OCI-LY7 (cell line): Measurements from ENCODE around the gene SFXN5.

ENCODE experiments used
- EZH2phosphoT487 ChIP-seq: fragments of 200-600 bp; sonication (generic); IDR thresholded peaks from 2 replicates; pipeline ENCODE4 v1.6.1; 2018; ENCODE audit warnings: low read depth, borderline replicate concordance, mild to moderate bottlenecking, mixed run types, antibody characterized with exemption, low read length, moderate library complexity, mixed read lengths
- TF ChIP-seq, protein P1 (sequence below): fragments of 200-600 bp; sonication (generic); conservative IDR thresholded peaks from 2 replicates; pipeline ENCODE4 v1.5.1; 2014; ENCODE audit warnings: mild to moderate bottlenecking, antibody characterized with exemption, low read length, moderate library complexity, mixed read lengths

DNA sequence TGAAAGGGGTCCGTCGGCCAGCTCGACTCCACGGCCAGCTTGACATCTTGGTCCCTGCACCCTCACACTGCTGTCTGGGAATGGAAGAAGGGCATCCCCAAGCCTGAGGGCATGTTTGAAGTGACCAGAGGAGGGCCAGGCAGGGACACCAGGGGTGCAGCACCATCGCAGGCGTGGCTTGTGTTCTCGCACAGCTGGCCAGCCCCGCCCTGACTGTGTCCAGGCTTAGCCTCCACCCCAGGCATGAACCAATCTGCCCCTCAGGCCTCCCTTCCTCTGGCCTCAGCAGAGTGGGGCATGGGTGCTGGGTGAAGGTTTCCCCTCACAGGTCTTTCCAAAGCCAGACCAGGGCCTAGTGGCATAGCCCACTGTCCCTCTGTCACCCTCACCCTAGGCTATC lies 129.2 kb downstream of the SFXN5 start:
- TF ChIP-seq, protein P1, sequence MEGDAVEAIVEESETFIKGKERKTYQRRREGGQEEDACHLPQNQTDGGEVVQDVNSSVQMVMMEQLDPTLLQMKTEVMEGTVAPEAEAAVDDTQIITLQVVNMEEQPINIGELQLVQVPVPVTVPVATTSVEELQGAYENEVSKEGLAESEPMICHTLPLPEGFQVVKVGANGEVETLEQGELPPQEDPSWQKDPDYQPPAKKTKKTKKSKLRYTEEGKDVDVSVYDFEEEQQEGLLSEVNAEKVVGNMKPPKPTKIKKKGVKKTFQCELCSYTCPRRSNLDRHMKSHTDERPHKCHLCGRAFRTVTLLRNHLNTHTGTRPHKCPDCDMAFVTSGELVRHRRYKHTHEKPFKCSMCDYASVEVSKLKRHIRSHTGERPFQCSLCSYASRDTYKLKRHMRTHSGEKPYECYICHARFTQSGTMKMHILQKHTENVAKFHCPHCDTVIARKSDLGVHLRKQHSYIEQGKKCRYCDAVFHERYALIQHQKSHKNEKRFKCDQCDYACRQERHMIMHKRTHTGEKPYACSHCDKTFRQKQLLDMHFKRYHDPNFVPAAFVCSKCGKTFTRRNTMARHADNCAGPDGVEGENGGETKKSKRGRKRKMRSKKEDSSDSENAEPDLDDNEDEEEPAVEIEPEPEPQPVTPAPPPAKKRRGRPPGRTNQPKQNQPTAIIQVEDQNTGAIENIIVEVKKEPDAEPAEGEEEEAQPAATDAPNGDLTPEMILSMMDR, result no peak
- no peak for TF ChIP-seq EZH2phosphoT487
